Keratinocyte (primary cell): ENCODE data around the gene ZNF438.

Experiments used
- CTCF ChIP-seq, 3 experiments: IDR thresholded peaks in 1 of 3; conservative IDR thresholded peaks in 1 of 3; optimal IDR thresholded peaks in 1 of 3; 2 replicates in 2 of 3; 3 replicates in 1 of 3; pipeline versions ENCODE3 to v1.5.1; 2011; ENCODE audit warnings: low read length in 3 of 3, mild to moderate bottlenecking in 3 of 3, moderate library complexity in 2 of 3, control low read depth in 1 of 3, inconsistent platforms in 1 of 3; ENCODE audit not compliant: insufficient read depth in 2 of 3; ENCODE audit errors: extremely low read depth in 1 of 3
- EZH2 ChIP-seq: IDR thresholded peaks from one replicate; pipeline ENCODE4 v1.6.1; 2012; ENCODE audit warnings: inconsistent platforms, mild to moderate bottlenecking, low read length, moderate library complexity

- TF ChIP-seq CTCF (optimal IDR thresholded peaks at IDR 0.05 in 1 of 3, IDR thresholded peaks at IDR 0.05 in 1 of 3, conservative IDR thresholded peaks at IDR 0.05 in 1 of 3; ENCODE audit: extremely low read depth in 1 of 3, insufficient read depth in 2 of 3, low read length in 3 of 3) (no peak), EZH2 (no peak)
These were observed 164.8 kb downstream of the ZNF438 start for GRCh38 chr10:30866896-30867295.
